NCI-H2107 treated with DMSO at 0.1 percent for 48 hours (cell line): ENCODE data around the gene TRIM63.
A peak's percentile ranks its signal among the peaks of the same experiment; 100 is the strongest.

Source experiments
- DNase-seq: peaks from one replicate; lab custom pipeline; 2025; ENCODE audit not compliant: unreplicated experiment; lab: John Stamatoyannopoulos, UW

The TRIM63 gene

GRCh38 chr1:26058052-26058595, 9.3 kb downstream of the TRIM63 start:
- no peak for DNase-seq

GRCh38 chr1:26057189-26057588, 10.2 kb downstream of the TRIM63 start:
- no peak for DNase-seq

DNA sequence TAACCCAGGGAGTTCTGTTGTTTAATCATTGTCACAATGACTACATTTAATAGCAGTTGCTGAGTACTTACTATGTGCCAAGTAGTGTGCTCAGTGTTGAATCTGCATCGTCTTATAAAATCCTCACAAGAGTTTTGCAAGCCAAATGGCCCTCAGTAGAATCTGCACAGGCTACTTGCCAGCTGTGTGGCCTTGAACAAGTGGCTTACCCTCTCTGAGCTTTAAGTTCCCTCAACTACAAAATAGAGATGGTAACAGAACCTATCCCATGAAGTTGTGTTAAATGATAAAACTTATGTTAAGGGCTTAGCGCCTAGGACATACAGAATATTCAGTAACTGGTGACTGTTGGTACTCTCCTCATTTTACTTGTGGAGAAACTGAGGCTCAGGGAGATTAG, 12.4 kb downstream of the TRIM63 start:
- DNase-seq, result no peak

GRCh38 chr1:26053718-26054560, 13.5 kb downstream of the TRIM63 start:
- no peak for DNase-seq

DNA sequence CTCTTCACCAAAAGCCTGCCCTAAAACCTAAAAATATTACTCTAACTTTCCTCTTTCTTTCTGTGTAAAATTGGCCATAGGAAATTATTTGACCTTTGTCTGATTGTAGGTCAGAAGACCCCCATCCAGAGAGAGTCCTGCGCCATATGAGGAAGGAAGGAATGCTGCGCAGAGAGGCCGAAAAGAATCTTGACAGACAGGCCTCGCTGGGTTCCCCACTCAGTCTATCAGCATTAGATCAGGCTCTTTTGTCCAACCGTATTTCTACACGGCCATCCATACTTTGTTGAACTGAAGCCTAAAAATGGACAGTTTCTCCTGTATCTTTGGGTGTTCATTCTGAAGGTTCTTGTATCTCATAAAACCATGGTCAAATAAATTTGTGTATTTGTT, 17.2 kb downstream of the TRIM63 start:
- DNase-seq, result no peak

DNA sequence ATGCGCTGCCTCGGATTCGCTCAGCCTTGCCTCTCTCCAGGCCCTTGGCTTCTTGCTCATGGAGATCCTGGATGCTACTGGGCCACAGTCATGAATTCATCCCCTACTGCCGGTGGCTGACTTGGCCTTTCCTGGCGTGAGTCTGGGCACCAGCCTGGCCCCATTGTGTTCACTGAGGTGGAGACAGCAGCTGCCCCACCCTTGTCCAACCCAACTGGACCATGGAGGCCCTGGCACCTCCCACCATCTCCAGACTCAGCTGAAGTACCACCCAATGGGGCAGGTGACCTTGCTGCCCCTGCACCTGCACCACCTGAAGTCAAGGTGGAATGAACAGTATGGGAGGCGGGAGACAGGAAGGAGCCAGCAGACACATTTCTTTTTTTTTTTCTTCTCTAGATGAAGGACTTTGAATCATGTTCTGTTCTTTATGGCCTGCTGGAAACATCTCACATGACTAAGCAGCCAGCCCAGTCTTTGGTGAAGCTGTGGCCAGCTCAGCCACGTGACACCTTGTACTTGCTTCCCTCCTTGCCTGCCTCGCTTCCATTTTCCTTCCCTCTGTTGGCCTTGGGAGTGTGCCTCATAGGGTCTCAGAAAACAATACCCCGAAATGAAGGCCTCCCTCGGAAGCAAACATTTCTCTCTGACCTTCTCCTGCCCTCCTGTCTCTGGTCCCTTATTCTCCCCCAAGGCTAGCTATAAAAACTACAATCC, 17.7 kb downstream of the TRIM63 start:
- DNase-seq, result no peak

DNA sequence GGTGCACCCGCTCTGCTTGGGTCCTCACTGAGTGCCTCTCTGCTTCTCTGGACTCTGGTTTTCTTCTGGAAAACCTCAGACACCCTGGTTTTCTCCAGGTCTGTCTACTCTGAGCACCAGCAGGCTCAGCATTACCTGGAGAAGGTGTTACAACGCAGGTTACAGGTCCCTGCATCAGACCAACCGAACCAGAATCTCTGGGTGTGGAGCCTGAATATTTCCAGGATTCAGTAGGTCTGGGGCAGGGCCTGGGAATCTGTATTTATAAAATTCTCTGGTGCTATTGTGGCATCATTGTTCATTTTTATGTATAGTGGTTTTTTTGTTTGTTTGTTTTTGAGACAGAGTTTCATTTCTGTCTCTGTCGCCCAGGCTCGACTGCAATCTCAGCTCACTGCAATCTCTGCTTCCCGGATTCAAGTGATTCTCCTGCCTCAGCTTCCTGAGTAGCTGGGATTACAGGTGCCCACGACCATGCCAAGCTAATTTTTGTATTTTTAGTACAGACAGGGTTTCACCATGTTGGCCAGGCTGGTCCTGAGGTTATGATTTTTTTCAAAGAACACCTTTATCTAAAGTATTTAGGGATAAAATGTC, 20.1 kb downstream of the TRIM63 start:
- DNase-seq, result no peak

DNA sequence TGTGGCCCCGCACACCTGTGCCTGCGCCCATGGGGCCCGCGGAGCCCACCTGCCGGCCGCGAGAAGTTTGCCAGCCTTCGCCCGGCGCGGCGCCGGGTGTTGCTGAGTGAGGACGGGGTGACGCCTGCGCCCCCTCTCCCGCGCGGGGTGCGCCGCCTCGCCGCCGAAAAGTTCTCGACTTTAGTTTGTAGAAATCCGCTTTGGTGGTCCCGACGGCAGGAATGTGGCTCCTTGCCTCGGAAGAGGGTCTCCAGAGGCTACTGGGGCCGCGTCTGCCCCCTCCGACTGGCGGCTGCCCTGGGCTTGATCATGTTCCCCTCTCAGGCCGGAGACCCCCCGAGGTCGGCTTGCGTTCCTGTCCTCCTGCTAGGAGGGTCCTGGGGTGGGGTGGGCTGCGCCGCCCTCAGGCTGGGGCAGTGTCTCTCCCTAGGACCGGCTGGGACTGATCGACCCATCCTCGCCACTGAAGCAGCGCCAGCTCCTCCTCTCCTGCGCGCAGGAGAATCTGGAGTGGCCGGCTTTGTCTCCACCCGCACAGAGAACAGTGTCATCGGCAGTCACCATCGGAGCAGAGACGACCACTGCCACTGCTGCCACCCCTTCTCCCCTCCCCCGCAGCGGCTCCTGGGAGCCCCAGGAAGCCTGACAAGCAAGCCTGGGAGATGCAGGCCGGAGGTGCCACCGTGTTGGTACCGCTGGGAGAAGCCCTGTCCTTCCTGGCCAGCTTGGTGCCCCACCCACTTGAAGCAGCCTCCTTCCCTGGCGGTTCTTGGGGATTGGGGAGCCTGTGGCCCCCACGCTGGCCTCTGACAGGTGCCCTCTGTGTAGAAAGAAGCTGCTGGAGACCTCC, 21.0 kb downstream of the TRIM63 start:
- DNase-seq, result no peak

DNA sequence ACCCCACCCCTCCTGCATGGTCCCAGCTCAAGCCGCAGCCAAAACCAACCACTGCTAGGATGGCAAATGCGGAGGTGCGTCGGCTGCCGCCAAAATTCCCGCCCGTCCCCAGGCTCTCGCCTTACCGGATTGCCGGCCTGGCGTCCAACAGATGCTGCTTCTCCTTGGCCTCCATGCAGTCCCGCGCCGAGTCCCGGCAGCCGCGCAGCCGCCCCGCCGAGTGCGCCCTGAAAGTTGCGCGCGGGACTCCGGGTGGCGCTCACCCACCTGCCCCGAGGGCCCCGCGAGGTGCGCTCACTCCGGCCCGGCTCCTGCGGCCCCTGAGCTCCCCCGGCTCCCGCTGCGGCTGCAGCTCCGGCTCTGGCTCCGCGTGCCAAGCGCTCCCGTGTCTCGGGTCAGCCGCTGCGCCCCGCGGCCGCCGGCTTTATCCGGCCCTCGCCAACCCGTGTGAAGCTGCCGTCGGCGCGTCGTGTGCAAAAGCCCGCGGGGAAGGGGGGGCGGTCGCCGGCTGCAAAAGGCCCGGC, 21.6 kb downstream of the TRIM63 start, which contains the start of gene SLC30A2:
Gene SLC30A2 (minus strand): TSS at position 397 of the 524 bp plus-strand sequence. CDS start 222 bp downstream, at position 175.
- no peak for DNase-seq

DNA sequence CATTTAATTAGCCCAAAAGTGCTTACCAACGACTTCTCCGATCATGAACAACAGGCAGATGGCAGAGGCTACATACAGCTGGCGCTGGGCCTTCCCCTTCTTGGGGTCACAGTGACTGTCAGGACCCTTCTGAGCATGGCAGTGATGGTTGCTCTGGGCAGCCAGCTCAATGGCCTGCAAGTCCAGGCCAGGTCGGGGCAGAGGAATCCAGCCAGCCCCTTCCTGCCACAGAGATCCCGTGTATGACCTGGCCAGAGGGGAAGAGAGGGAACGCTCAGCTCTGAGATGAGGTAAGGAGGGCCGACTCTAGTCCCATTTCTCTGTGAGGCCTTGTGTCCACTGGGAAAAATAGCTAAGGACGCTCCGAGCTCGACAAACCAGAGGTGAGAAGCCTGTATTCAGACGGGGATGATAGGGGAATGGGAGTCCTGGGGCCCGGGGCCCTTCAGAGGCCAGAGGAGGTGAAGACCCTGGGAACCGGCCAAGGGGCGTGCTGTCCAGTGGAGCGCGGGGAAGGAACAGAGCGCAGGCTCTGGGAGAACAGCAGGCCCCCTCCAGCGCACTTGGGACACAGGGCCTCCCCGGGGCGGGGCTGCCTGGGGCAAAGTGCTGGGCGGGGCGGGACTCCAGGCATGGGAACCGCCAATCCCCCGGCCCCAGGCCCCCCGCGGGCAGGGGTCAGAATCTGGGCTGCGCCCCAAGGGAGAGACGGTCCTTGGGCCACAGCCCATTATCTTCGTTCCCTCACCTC, 22.3 kb downstream of the TRIM63 start:
- DNase-seq, result no peak

- no peak for DNase-seq
Measured at GRCh38 chr1:26044414-26044813, 23.0 kb downstream of the TRIM63 start.

GRCh38 chr1:26043765-26044164, 23.7 kb downstream of the TRIM63 start:
- no peak for DNase-seq

DNA sequence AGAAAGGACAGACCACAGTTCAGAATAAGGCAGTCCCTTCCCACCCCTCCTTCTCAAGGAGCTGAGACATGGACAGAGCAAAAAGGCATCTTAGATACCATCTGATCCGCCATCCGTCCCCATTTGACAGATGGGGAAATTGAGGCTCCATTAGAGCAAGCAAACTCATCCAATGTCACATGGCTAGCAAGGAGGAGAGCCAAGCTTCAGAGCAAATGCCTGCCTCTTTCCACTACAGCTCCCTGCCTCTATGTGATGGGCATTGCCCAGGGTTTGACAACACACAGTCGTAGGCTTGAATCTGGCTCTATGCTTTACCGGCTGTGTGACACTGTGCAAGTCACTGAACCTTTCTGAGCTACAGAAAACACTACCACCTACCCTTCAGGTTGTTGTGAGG, 25.5 kb downstream of the TRIM63 start:
- no peak for DNase-seq

DNA sequence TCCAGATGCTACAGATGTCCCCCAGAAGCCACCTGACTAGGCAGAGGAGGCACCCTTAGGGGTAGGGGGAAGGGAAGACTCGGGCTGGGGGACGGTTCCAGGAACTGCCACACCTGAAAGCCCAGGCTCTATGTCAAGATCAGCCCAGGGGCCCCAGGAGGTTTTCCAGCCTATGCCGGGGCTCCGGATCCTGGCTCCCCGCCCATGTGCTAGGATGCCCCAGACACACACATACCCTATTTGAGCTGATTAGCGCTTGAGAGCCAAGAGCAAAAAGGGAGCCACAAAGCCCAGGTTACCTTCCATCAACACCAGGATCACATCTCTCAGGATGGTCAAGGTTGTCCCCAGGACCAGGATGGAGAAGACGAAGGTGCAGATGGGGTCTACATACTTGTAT, 26.0 kb downstream of the TRIM63 start:
- no peak for DNase-seq

DNA sequence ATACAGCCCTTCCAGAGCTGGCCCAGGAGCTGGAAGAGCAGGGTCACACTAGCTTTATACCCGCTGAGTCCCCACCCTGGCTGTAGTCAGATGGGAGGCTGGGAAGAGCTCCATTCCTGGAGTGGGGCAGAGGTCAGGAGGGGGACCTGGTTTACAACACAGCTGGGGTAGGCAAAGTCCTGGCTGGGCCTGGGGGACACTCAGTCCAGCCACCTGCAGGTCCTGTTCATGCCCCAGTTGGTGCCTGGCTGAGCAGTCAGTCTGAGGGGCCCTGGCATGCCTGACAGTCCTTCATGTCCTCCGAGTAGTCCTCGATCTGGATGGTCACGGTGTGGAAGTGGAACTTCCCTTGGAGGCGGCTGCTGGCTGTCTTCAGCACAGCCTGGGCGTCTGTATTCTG, 28.5 kb downstream of the TRIM63 start:
- no peak for DNase-seq

- no peak for DNase-seq
Measured at GRCh38 chr1:26038477-26038876, 29.0 kb downstream of the TRIM63 start.

- no peak for DNase-seq
Measured at GRCh38 chr1:26037904-26038303, 29.5 kb downstream of the TRIM63 start.

DNA sequence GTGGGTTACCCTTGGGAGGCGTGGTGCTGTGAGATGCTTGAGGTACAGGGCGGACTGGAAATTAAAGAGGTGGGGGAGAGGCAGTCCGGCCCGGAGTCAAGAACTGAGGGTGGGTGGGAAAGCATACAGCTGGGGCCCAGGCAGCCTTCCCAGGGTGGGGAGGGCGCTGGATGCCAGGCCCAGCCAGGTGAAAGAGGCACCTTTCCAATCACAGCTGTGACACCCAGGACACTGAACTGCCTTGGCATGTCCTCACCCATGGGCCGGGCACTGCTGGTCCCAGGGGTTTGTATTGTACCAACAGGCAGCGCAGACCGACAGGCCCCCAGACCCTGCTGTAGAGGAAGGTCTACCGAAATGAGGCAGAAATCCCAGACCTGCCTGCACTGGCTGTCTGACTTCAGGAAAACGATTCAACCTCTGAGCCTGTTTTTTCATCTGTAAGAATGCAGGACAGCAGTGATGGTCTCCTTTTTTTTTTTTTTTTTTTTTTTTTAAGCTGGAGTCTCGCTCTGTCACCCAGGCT, 30.6 kb downstream of the TRIM63 start:
- no peak for DNase-seq

GRCh38 chr1:26035959-26036755, 31.3 kb downstream of the TRIM63 start:
- DNase-seq, result peak; percentile 45
